ENCODE results near the gene SELENOF. TPM values are rescaled to one million over a fixed set of nuclear protein-coding genes. Genes with fewer than 3 reads are reported as not detected.
"Not testable (repeated sequence)": the region's sequence is repeated elsewhere in the genome, so short reads cannot be mapped to it uniquely, and the experiment has no call there.

SELENOF gene
- total RNA-seq, 2 experiments from 2014 or later = 175 to 200 TPM

DNA sequence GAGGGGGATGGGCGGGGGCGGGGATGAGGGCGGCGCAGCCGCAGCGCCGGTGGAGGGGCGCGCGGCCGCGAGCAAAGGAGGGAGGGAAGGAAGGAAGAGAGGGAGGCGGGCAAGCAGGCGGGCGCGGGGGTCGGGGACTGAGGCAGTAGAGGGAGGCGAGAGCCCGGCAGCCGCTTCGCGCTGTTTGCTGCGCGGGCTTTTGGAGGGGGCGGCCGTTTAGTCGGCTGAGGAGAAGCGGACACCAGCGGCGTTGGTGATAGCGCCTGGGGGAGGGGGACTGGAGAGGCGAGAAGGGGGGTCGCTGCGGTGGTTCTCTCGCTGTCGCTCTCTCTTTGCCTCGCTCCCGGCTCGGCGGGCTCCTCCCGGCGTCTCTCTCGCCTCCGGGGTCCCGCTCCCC is 673 bp upstream of the SELENOF start, which contains the start of gene HS2ST1:
TSS of gene HS2ST1 (plus strand) at position 35 of the 397 bp plus-strand sequence.
- ChIA-PET POLR2A (interaction anchor here (1.0 kb wide), 1 partner anchor 210 kb away, joined by 4 read pairs; the partner anchor contains the start of gene SH3GLB1), CTCF (interaction anchor here (0.6 to 2.6 kb wide), 5 partner anchors 12 to 210 kb away, joined by 3 to 14 read pairs (median 4); partner anchors contain the start of gene SH3GLB1)
- peaks cover 37% of the 10 kb centered on the region for H3K4me1 Mint-ChIP-seq
- H3K4me3 Mint-ChIP-seq = no peak within 1 kb of the TSS
- H3K27me3 Mint-ChIP-seq = no peaks in the 10 kb centered on the region
- no peak for DNase-seq
- no peaks in the 10 kb centered on the region for H3K9me3 Mint-ChIP-seq
- no peak within 1 kb of the TSS for H3K27ac Mint-ChIP-seq
- peaks cover 24% of the 10 kb centered on the region for H3K36me3 Mint-ChIP-seq (ENCODE audit: low read depth)

DNA sequence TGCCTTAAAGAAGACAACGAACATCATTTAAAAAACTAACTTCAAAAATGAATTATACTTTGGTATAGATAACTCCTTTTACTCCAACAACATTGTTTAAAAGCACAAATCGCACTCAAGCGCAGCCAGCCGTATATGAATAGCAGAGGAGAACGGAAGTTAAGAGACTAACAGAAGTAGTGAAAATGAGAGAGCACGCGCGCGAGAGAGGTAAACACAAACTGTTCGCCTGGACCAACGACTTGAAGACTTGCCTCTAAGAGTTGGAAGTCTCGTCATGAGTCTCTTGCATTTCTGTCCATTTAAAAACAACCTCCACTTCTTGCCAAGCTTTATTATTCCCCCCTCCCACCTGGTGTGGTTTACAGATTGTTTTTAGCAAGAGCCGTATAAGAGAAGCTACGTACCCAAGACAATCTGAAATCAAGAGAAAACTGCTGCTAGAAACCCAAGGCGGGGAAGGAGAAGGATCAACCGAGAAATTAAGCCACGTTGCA is 479 bp downstream of the SELENOF start:
- H3K36me3 Mint-ChIP-seq (ENCODE audit: low read depth) = peaks cover 34% of the 10 kb centered on the region
- ChIA-PET CTCF (interaction anchor here (0.9 to 2.6 kb wide), 4 partner anchors 11 to 209 kb away, joined by 3 to 14 read pairs (median 4); partner anchors contain the start of gene SH3GLB1), POLR2A (no interaction called here)
- DNase-seq = peak; percentile 50
- no peak overlapping the region for H3K4me3 Mint-ChIP-seq
- H3K27ac Mint-ChIP-seq = no peak overlapping the region
- peaks cover 44% of the 10 kb centered on the region for H3K4me1 Mint-ChIP-seq
- no peaks in the 10 kb centered on the region for H3K9me3 Mint-ChIP-seq
- no peaks in the 10 kb centered on the region for H3K27me3 Mint-ChIP-seq

DNA sequence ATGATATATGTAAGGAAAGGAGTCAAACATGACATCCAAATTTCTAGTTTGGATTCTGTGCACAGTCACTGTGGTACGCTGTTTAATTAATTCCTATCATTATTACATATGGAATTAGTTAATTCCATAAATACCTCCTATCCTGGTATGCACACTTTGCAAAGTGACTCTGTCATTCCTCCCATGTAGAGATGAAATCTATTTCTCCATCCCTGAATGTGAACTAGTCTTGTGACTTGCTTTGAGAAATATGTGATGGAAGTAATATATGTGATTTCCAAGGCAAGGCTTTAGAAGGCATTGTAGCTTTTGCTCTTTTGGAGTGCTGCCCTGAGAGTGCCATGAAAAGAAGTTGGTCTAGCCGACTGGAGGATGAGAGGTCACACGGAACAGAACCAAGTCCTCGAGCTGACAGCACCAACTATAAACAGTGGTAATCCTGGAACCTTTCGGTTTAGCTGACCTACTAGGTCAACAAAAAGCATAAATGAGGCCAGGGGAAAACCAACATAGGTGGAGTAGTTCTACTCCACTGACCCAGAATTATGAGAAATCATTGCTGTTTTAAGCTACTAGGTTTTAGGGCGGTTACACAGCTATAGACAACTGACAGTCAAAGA is 1.5 kb downstream of the SELENOF start:
- no peaks in the 10 kb centered on the region for H3K9me3 Mint-ChIP-seq

DNA sequence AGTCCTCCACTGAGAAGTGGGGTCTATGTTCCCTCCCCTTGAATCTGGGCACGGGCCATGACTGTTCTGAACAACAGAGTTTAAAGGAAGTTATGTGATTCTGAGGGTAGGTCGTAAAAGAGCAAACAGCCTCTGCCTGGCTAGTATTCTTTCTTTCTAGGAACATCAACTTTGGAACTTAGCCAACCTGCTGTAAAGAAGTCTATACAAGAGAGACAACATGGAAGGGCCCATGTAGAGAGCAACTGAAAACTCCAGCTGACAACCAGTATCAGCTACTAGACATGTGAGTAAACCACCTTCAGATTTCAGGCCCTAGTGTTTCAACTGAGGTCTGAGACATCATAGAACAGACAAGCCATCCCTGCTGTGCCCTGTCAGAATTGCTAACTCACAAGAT is 7.5 kb downstream of the SELENOF start:
- Mint-ChIP-seq H3K9me3 (no peaks in the 10 kb centered on the region), H3K4me1 (peaks cover 29% of the 10 kb centered on the region), H3K4me3 (no peak overlapping the region), H3K27ac (no peak overlapping the region), H3K27me3 (no peaks in the 10 kb centered on the region), H3K36me3 (ENCODE audit: low read depth) (peaks cover 46% of the 10 kb centered on the region)
- CTCF ChIA-PET = no interaction called here
- DNase-seq = no peak
- POLR2A ChIA-PET = no interaction called here

More for the DNA sequence above, 1.5 kb downstream of the SELENOF start:
- H3K4me1 Mint-ChIP-seq = peaks cover 46% of the 10 kb centered on the region
- ChIA-PET CTCF (interaction anchor here (0.7 to 1.0 kb wide), 3 partner anchors 14 to 208 kb away, joined by 3 to 6 read pairs (median 3); partner anchors contain the start of gene SH3GLB1), POLR2A (no interaction called here)
- H3K4me3 Mint-ChIP-seq = no peak overlapping the region
- DNase-seq = no peak
- peak overlapping the region; percentile 31 for H3K27ac Mint-ChIP-seq
- peaks cover 40% of the 10 kb centered on the region for H3K36me3 Mint-ChIP-seq (ENCODE audit: low read depth)
- no peaks in the 10 kb centered on the region for H3K27me3 Mint-ChIP-seq

DNA sequence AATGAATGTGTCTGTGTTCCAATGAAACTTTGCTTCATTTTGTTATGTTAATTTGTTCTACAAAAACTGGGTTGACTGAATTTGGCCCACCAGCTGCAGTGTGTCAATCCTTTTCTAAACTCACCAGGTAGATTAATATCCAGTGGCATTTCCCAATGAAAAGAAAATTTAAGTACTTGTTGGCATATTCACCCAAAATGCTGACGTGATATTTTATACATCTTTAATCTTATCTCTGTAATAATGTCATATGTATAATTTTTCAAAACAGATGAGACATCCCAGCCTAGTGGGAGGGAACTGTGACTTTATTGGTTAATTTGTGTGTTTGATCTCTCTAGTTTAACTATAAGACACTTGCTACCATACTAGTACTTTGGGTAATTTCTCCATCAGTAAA is 8.1 kb downstream of the SELENOF start:
- Mint-ChIP-seq H3K4me3 (no peak overlapping the region), H3K27me3 (no peaks in the 10 kb centered on the region), H3K27ac (no peak overlapping the region), H3K4me1 (peaks cover 24% of the 10 kb centered on the region), H3K9me3 (no peaks in the 10 kb centered on the region), H3K36me3 (ENCODE audit: low read depth) (peaks cover 46% of the 10 kb centered on the region)
- CTCF ChIA-PET = no interaction called here
- DNase-seq = no peak
- POLR2A ChIA-PET = no interaction called here

DNA sequence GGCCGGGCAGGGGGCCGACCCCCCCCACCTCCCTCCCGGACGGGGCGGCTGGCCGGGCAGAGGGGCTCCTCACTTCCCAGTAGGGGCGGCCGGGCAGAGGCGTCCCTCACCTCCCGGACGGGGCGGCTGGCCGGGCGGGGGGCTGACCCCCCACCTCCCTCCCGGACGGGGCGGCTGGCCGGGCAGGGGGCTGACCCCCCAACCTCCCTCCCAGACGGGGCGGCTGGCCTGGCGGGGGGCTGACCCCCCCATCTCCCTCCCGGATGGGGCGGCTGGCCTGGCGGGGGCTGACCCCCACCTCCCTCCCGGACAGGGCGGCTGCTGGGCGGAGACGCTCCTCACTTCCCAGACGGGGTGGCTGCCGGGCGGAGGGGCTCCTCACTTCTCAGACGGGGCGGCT is 14.5 kb downstream of the SELENOF start:
- DNase-seq, H3K4me3 Mint-ChIP-seq, H3K27ac Mint-ChIP-seq, H3K27me3 Mint-ChIP-seq, H3K9me3 Mint-ChIP-seq, CTCF ChIA-PET, POLR2A ChIA-PET, H3K4me1 Mint-ChIP-seq: not testable (repeated sequence)
- peaks cover 34% of the 10 kb centered on the region for H3K36me3 Mint-ChIP-seq (ENCODE audit: low read depth)

DNA sequence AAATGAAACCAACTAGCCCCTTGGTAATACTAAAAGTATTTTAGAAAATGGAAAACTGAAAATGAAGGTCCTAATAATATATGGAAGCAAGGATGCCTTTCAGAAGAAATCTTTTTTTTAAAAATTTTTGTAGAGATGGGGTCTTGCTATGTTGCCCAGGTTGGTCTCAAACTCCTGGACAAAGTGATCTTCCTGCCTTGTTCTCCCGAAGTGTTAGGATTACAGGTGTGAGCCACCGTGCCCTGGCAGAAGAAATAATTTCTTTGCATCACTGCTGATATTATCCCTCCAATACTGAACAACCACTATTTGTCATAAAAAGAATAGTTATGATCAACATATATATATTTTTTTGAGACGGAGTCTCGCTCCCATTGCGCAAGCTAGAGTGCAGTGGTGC is 25.6 kb downstream of the SELENOF start:
- POLR2A ChIA-PET = no interaction called here
- no peak overlapping the region for H3K27ac Mint-ChIP-seq
- no peak for DNase-seq
- no peaks in the 10 kb centered on the region for H3K27me3 Mint-ChIP-seq
- H3K9me3 Mint-ChIP-seq = peaks cover 2% of the 10 kb centered on the region
- H3K4me1 Mint-ChIP-seq = peaks cover 3% of the 10 kb centered on the region
- H3K36me3 Mint-ChIP-seq (ENCODE audit: low read depth) = peaks cover 13% of the 10 kb centered on the region
- no peak overlapping the region for H3K4me3 Mint-ChIP-seq
- CTCF ChIA-PET = interaction anchor here (0.6 to 0.8 kb wide), 2 partner anchors 15 to 1180 kb away, joined by 3 read pairs; no protein-coding TSS in a partner anchor

DNA sequence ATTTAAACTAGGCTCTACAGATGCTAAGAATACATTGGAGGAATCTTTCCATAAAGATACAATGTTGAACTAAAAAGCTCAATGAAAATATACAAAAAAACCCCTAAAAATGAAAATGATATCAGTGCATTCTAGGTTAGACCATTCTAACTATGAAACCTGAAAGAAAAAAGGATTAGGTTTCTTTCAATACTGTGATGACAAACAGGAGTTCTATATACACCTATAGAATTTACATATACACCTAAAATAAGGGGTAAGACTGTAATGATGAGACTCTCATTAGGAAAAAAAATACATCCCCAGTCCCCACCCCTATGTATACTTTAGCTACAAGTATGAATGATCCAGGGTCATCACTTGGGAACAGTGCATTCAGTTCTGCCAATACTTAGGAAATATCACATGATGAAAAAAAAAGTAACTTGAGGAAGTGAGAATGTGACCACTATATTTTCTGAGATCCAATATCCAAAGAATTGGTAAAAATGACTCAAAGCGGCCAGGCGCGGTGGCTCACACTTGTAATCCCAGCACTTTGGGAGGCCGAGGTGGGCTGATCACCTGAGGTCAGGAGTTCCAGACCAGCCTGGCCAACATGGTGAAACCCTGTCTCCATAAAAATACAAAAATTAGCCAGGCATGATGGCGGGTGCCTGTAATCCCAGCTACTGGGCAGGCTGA is 26.3 kb downstream of the SELENOF start:
- Mint-ChIP-seq H3K4me1 (peaks cover 3% of the 10 kb centered on the region), H3K4me3 (no peak overlapping the region), H3K27me3 (no peaks in the 10 kb centered on the region), H3K36me3 (ENCODE audit: low read depth) (peaks cover 13% of the 10 kb centered on the region), H3K27ac (no peak overlapping the region), H3K9me3 (peaks cover 2% of the 10 kb centered on the region)
- ChIA-PET POLR2A (no interaction called here), CTCF (interaction anchor here (0.6 kb wide), 1 partner anchor 1180 kb away, joined by 3 read pairs; no protein-coding TSS in a partner anchor)
- DNase-seq = no peak

DNA sequence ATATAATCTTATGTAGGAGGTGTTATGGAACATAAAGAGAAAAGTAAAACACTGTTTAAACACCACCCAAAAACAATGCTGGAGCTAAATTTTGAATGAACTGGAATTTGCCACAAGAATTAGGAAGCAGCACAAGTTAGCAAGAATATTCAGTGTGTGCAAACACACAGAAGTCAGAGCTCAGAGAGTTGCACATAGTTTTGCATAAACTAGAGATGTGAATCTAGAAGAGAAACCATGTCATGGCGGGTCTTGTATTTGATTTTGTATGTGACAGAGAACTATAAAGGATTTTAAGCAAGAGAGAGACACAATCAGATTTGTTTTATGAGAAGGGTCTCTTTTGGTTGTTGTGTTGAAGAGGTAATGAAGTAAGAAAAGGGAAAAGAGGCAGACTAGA is 38.2 kb downstream of the SELENOF start:
- H3K27ac Mint-ChIP-seq = no peak overlapping the region
- no peak for DNase-seq
- no peaks in the 10 kb centered on the region for H3K4me1 Mint-ChIP-seq
- ChIA-PET POLR2A (no interaction called here), CTCF (no interaction called here)
- H3K36me3 Mint-ChIP-seq (ENCODE audit: low read depth) = peaks cover 24% of the 10 kb centered on the region
- no peaks in the 10 kb centered on the region for H3K9me3 Mint-ChIP-seq
- no peaks in the 10 kb centered on the region for H3K27me3 Mint-ChIP-seq
- H3K4me3 Mint-ChIP-seq = no peak overlapping the region

DNA sequence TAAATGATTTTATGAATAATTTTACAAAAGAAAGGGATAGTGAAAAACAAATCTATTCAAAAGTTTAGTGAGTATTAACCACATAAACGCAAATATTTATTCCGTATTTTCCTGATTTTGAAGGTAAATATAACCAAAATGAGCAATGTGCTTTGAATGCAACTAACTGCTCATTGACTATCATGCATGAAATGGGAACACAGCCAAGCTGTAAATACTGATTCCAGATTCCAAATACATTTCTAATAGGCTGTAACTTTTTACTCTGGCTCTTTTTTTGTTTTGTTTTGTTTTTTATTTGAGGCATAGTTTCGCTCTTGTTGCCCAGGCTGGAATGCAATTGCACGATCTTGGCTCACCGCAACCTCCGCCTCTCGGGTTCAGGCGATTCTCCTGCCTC is 41.8 kb downstream of the SELENOF start:
- Mint-ChIP-seq H3K4me1 (peaks cover 4% of the 10 kb centered on the region), H3K9me3 (no peaks in the 10 kb centered on the region), H3K4me3 (no peak overlapping the region), H3K27me3 (no peaks in the 10 kb centered on the region), H3K27ac (no peak overlapping the region), H3K36me3 (ENCODE audit: low read depth) (peaks cover 21% of the 10 kb centered on the region)
- ChIA-PET POLR2A (no interaction called here), CTCF (interaction anchor here (2.0 kb wide), 1 partner anchor 8 kb away, joined by 5 read pairs; no protein-coding TSS in a partner anchor)
- DNase-seq = no peak

DNA sequence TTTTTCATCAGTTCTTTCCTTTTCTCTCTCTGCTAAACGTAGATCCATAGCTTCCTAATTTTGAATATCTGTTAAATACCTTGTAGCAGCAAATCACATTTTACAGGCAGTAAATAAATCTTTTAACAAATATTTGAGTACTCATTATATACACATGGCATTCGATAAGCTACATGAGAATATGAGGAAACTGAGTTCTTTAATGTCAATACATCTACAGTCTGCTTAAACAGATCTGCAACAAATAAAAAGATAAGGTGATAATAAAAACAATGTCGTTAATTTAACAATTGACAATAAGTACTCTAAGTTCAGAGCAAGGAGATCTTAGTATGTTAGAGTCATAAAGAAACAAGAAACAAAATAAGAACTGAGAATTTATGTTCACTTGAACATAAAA is 42.9 kb downstream of the SELENOF start:
- Mint-ChIP-seq H3K27ac (no peak overlapping the region), H3K4me3 (no peak overlapping the region), H3K36me3 (ENCODE audit: low read depth) (peaks cover 24% of the 10 kb centered on the region), H3K4me1 (peaks cover 8% of the 10 kb centered on the region), H3K9me3 (no peaks in the 10 kb centered on the region), H3K27me3 (no peaks in the 10 kb centered on the region)
- CTCF ChIA-PET = no interaction called here
- no peak for DNase-seq
- POLR2A ChIA-PET = interaction anchor here (0.6 kb wide), 2 partner anchors 31 to 1923 kb away, joined by 3 to 6 read pairs; no protein-coding TSS in a partner anchor

DNA sequence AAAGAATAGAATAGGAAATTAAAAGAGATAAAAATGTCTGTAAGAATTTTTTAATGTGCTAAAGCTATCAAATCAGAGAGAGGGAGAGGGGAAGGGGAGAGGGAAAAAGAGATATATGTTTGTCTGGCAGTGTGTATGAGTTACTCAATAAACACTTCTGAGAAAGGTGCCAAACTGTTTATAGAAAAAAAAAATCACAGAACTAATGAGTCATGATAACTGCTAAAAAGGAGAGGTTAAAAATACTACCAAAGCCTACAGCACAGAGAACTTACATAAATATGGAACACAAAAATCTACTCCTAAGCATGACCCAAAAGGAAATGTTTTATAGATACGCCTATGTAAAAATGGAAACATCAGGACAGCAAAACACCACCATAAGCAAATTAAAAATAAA is 45.4 kb downstream of the SELENOF start:
- ChIA-PET CTCF (no interaction called here), POLR2A (no interaction called here)
- peaks cover 9% of the 10 kb centered on the region for H3K4me1 Mint-ChIP-seq
- DNase-seq = no peak
- H3K4me3 Mint-ChIP-seq = no peak overlapping the region
- no peaks in the 10 kb centered on the region for H3K27me3 Mint-ChIP-seq
- no peak overlapping the region for H3K27ac Mint-ChIP-seq
- peaks cover 18% of the 10 kb centered on the region for H3K36me3 Mint-ChIP-seq (ENCODE audit: low read depth)
- H3K9me3 Mint-ChIP-seq = no peaks in the 10 kb centered on the region

DNA sequence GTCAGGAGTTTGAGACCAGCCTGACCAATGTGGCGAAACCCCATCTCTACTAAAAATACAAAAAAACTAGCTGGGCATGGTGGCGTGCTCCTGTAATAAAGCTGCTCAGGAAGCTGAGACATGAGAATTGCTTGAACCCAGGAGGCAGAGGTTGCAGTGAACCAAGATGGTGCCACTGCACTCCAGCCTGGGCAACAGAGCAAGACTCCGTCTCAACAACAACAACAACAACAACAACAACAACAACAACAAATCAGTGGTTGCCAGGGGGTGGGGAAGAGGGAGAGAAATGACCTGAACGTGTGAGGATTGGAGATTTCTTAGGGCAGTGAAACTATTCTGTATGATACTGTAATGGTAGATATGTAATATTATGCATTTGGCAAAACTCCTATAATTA is 46.6 kb downstream of the SELENOF start:
- DNase-seq, H3K4me3 Mint-ChIP-seq, H3K27me3 Mint-ChIP-seq, CTCF ChIA-PET, H3K27ac Mint-ChIP-seq, H3K4me1 Mint-ChIP-seq, POLR2A ChIA-PET, H3K9me3 Mint-ChIP-seq: not testable (repeated sequence)
- H3K36me3 Mint-ChIP-seq (ENCODE audit: low read depth) = peaks cover 19% of the 10 kb centered on the region
